Suppressor macrophage treated with lipopolysaccharide for 4 hours (primary cell): ENCODE results near the gene EXD3.
"Not testable (repeated sequence)": the region's sequence is repeated elsewhere in the genome, so short reads cannot be mapped to it uniquely, and the experiment has no call there.

ENCODE experiments used
- DNase-seq: peaks from one replicate; pipeline ENCODE4 v3.0.0-alpha.2; 2020

Gene EXD3

GRCh38 chr9:137354845-137355760 is 67.9 kb downstream of the EXD3 start:
- no peak for DNase-seq

GRCh38 chr9:137354153-137354844 is 68.7 kb downstream of the EXD3 start:
- no peak for DNase-seq

GRCh38 chr9:137353223-137354152 is 69.5 kb downstream of the EXD3 start:
- no peak for DNase-seq

GRCh38 chr9:137352511-137353222 is 70.3 kb downstream of the EXD3 start:
- DNase-seq, result no peak

- no peak for DNase-seq
Observed at GRCh38 chr9:137351781-137352501, 71.0 kb downstream of the EXD3 start.

GRCh38 chr9:137350696-137351584 is 72.0 kb downstream of the EXD3 start:
- DNase-seq, result no peak

GRCh38 chr9:137349471-137350033 is 73.4 kb downstream of the EXD3 start:
- no peak for DNase-seq

- no peak for DNase-seq
Observed at GRCh38 chr9:137348769-137349470, 74.0 kb downstream of the EXD3 start.

- DNase-seq, result no peak
Observed at GRCh38 chr9:137347928-137348327, 75.0 kb downstream of the EXD3 start.

GRCh38 chr9:137342482-137342881 is 80.5 kb downstream of the EXD3 start:
- no peak for DNase-seq

- no peak for DNase-seq
Observed at GRCh38 chr9:137341227-137341626, 81.7 kb downstream of the EXD3 start.

GRCh38 chr9:137339908-137340462 is 83.0 kb downstream of the EXD3 start:
- DNase-seq, result not testable (repeated sequence)

GRCh38 chr9:137339045-137339907 is 83.7 kb downstream of the EXD3 start:
- no peak for DNase-seq

- no peak for DNase-seq
Observed at GRCh38 chr9:137336735-137337134, 86.2 kb downstream of the EXD3 start.

GRCh38 chr9:137333016-137333671 is 89.8 kb downstream of the EXD3 start:
- DNase-seq, result no peak

- no peak for DNase-seq
Observed at GRCh38 chr9:137331929-137332328, 91.0 kb downstream of the EXD3 start.

GRCh38 chr9:137330689-137331088 is 92.3 kb downstream of the EXD3 start:
- DNase-seq, result no peak

- DNase-seq, result not testable (repeated sequence)
Observed at GRCh38 chr9:137329590-137329989, 93.4 kb downstream of the EXD3 start.
